Thyroid gland (tissue), 4 donors: ENCODE data around the gene AGBL4. TPM values are rescaled to one million over a fixed set of nuclear protein-coding genes. Genes with fewer than 3 reads are reported as not detected.

ENCODE experiments used
- DNase-seq, 2 donors: peaks; one replicate each; pipeline ENCODE4 v3.0.0-alpha.2; 2019
- H3K27ac ChIP-seq, 3 donors: fragments of 200-600 bp; sonication (generic); 1 replicate in 2 of 3; 2 replicates in 1 of 3; pipeline ENCODE4 v1.5.1; 2016 to 2019; ENCODE audit warnings: mild to moderate bottlenecking in 1 of 3, moderate library complexity in 1 of 3
- H3K27me3 ChIP-seq: fragments of 200-600 bp; sonication (generic); one replicate; pipeline ENCODE4 v1.5.1; 2019
- H3K36me3 ChIP-seq, 2 donors: fragments of 200-600 bp; sonication (generic); one replicate each; pipeline ENCODE4 v1.5.1; 2016 to 2019
- H3K4me1 ChIP-seq, 2 donors: fragments of 200-600 bp; sonication (generic); one replicate each; pipeline ENCODE4 v1.5.1; 2017 to 2019
- H3K4me3 ChIP-seq, 3 donors: fragments of 200-600 bp; sonication (generic); replicated peaks in 1 of 3; 1 replicate in 2 of 3; 2 replicates in 1 of 3; pipeline ENCODE4 v1.5.1; 2016; ENCODE audit warnings: mild to moderate bottlenecking in 1 of 3
- H3K9me3 ChIP-seq: fragments of 200-600 bp; sonication (generic); one replicate; pipeline ENCODE4 v1.5.1; 2017
- POLR2A ChIP-seq, 2 donors: fragments of 450-650 bp; IDR thresholded peaks; one replicate each; pipeline ENCODE4 v1.6.1; 2017; ENCODE audit warnings: antibody characterized with exemption in 2 of 2, mild to moderate bottlenecking in 2 of 2, moderate library complexity in 1 of 2
- WGBS, 2 donors: methylation state at CpG; one replicate each; pipeline ENCODE4 v1.1.5; 2017; 5-methylcytosine and 5-hydroxymethylcytosine counted together
- intact Hi-C: fragments of 100-400 bp; cut with DNase I; formaldehyde crosslinking; loops from one replicate; pipeline ENCODE4 v1.15.1; 2023
- total RNA-seq, 4 donors: library from RNA; depleted of rRNA; stranded (reverse); fragments of >200 nt; gene quantifications; one replicate each; pipeline ENCODE4 v1.2.3, GENCODE V29; 2016
- TF ChIP-seq, protein P1 (sequence below), 6 experiments: fragments of 200-600 bp in 3 of 6; fragments of 450-650 bp in 3 of 6; sonication (generic) in 3 of 6; IDR thresholded peaks; one replicate each; pipeline ENCODE4 v1.5.1; 2016 to 2019; ENCODE audit warnings: antibody characterized with exemption in 6 of 6, mild to moderate bottlenecking in 2 of 6, inconsistent platforms in 1 of 6, moderate library complexity in 1 of 6

The AGBL4 gene
- total RNA-seq, 4 donors from 2014 or later = 2.1 to 6.0 (median 4.8) TPM

DNA sequence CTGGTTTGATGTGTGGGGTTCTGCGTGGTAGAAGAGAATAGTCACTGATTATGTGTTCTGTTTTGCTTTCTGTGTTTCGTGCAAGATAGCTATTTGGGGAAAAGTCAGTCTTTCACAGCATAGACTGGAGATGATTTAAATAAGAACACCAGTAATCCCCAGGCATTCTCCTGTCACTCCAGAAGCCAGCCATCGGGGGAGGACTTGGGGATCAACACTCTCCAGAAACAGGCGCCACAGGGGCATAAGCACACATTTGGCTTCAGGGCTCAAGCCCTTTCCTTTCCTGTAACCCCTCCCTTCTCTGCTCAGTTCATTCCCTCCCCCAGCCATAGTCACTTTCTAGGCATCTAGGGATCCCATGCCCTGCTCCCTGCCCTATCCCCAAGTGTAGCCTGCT is 1149.8 kb downstream of the AGBL4 start:
- Histone ChIP-seq H3K27me3 (no peaks in the 10 kb centered on the region), H3K4me3 (no peak overlapping the region), H3K9me3 (no peaks in the 10 kb centered on the region), H3K4me1 (no peaks in the 10 kb centered on the region), H3K27ac (no peak overlapping the region), H3K36me3 (no peaks in the 10 kb centered on the region)
- intact Hi-C loops = no loop called here
- no peak for DNase-seq
- 83 to 90% methylated on average over 4 of the region's 4 CpGs for WGBS, 2 donors
- no peak for TF ChIP-seq POLR2A (IDR thresholded peaks at IDR 0.05)
- TF ChIP-seq, protein P1, sequence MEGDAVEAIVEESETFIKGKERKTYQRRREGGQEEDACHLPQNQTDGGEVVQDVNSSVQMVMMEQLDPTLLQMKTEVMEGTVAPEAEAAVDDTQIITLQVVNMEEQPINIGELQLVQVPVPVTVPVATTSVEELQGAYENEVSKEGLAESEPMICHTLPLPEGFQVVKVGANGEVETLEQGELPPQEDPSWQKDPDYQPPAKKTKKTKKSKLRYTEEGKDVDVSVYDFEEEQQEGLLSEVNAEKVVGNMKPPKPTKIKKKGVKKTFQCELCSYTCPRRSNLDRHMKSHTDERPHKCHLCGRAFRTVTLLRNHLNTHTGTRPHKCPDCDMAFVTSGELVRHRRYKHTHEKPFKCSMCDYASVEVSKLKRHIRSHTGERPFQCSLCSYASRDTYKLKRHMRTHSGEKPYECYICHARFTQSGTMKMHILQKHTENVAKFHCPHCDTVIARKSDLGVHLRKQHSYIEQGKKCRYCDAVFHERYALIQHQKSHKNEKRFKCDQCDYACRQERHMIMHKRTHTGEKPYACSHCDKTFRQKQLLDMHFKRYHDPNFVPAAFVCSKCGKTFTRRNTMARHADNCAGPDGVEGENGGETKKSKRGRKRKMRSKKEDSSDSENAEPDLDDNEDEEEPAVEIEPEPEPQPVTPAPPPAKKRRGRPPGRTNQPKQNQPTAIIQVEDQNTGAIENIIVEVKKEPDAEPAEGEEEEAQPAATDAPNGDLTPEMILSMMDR (IDR thresholded peaks at IDR 0.05) = no peak

DNA sequence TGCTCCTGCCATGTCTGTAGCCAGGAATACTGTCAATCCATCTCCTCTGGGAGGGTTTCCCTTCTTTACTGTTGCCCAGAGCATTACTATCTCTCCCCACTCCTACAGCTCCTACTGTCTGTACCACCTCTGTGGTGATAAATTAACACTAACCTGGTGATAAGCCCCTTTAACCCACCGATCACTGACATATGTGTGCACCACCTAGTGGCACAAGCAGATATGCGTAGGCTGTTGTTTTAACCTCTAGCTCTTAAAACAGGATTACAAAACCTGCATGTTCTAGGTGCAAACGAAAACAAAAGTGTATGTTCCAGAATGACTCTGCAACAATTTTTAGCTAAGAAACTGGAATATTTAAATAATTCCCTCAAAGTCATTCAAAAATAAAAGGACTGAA is 1153.2 kb downstream of the AGBL4 start:
- peak; percentile 18 to 20 for DNase-seq
- TF ChIP-seq, protein P1 (IDR thresholded peaks at IDR 0.05) = peak in 5 of 6 experiments; percentile 12 to 61 (median 44)
- TF ChIP-seq POLR2A (IDR thresholded peaks at IDR 0.05) = no peak
- Histone ChIP-seq H3K4me3 (no peak overlapping the region), H3K36me3 (no peaks in the 10 kb centered on the region), H3K27me3 (no peaks in the 10 kb centered on the region), H3K9me3 (no peaks in the 10 kb centered on the region), H3K27ac (no peak overlapping the region), H3K4me1 (no peaks in the 10 kb centered on the region)
- intact Hi-C loops = no loop called here
- WGBS, 2 donors = 18% methylated on average over 3 of the region's 3 CpGs

DNA sequence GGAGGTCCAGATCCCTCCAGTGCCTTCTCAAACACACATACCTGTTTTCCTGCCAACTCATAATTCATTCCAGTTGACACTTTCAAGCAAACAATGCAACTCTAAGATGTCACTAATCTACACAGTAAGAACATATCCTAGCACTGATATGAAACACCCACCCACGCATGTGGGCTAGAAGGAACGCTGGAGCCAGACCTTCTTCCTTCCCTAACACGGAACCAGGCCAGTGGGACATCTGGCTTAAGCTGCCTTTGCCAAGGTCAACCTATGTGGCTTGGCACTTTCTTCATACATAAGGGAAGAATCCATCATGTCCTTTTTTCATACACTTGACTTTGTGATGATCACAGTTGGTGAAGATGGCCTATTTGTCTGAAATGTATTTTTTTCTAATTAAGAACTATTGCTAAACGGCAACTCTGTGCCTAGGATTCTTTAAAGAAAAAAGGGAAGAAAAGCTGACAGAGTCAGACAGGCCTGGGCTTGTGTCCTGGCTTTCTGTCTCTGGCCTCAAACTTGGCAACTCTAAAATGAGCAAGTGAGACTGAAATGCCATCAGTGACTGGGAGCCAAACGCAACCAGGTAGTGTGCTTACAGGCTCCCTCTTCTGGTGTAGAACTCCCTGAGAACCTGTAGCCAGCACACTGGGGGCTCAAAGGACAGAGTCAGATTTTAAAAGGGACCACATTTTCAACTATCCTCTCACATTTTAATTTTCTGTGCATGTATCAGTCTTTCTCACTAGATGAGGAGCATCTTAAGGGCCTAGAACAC is 1154.4 kb downstream of the AGBL4 start:
- H3K4me1 ChIP-seq = no peaks in the 10 kb centered on the region
- H3K36me3 ChIP-seq = no peaks in the 10 kb centered on the region
- no peaks in the 10 kb centered on the region for H3K27me3 ChIP-seq
- no peaks in the 10 kb centered on the region for H3K9me3 ChIP-seq
- intact Hi-C loops = no loop called here
- H3K27ac ChIP-seq = no peak overlapping the region
- WGBS, 2 donors = 83 to 86% methylated on average over 5 of the region's 5 CpGs
- no peak for DNase-seq
- no peak for TF ChIP-seq POLR2A (IDR thresholded peaks at IDR 0.05)
- TF ChIP-seq, protein P1 (IDR thresholded peaks at IDR 0.05) = no peak
- H3K4me3 ChIP-seq = no peak overlapping the region

DNA sequence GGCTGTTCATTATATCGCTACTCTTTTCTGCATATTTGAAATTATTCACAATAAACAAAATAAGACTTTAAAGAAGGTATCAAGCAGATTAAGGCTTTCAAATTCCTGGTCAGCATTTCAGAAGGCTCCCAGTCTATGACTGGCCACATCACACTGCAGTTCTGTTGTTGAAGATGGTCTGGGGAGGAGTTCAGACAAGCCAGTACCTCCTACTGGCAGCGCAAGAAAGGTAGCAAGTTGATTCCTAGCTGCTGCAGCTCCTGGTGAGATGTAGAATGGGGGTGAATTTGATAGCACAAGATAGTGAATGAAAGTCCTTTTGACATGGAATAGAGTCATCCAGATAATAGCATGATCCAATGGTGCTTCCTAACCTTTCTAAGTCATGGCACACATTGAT is 1158.8 kb downstream of the AGBL4 start:
- Histone ChIP-seq H3K27me3 (no peaks in the 10 kb centered on the region), H3K9me3 (no peaks in the 10 kb centered on the region), H3K4me1 (no peaks in the 10 kb centered on the region), H3K36me3 (no peaks in the 10 kb centered on the region), H3K4me3 (no peak overlapping the region), H3K27ac (no peak overlapping the region)
- TF ChIP-seq POLR2A (IDR thresholded peaks at IDR 0.05) = no peak
- TF ChIP-seq, protein P1 (IDR thresholded peaks at IDR 0.05) = no peak
- DNase-seq = no peak
- intact Hi-C loops = no loop called here
- WGBS, 2 donors = 46 to 49% methylated on average over 2 of the region's 2 CpGs

DNA sequence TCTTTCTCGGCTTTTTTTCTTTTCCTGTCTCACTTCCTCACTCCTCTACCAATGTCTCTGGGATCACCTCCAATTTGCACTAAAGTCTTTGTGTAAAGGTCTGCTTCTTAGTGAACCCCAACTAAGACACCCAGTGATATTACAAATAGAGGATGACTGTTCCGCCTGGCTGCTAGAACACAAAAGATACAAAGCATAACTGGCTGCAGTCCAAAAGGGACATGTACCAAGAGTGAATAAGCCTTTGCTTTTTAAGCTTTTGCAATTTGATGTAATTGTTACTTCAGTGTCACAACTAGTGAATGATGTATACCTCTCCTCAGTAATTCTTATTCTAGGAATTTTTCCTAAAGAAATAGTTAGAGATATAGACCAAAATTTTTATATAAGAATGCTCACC is 1164.3 kb downstream of the AGBL4 start:
- no peak for DNase-seq
- H3K4me3 ChIP-seq = no peak overlapping the region
- H3K27me3 ChIP-seq = no peaks in the 10 kb centered on the region
- no peaks in the 10 kb centered on the region for H3K36me3 ChIP-seq
- H3K27ac ChIP-seq = no peak overlapping the region
- intact Hi-C loops = no loop called here
- TF ChIP-seq, protein P1 (IDR thresholded peaks at IDR 0.05) = no peak
- no peak for TF ChIP-seq POLR2A (IDR thresholded peaks at IDR 0.05)
- H3K9me3 ChIP-seq = no peaks in the 10 kb centered on the region
- 40% methylated on average over 2 of the region's 2 CpGs for WGBS, 2 donors
- H3K4me1 ChIP-seq = no peaks in the 10 kb centered on the region
